Right lobe of liver (tissue), 6 donors: ENCODE results near the gene KIF4B. TPM values are rescaled to one million over a fixed set of nuclear protein-coding genes. Genes with fewer than 3 reads are reported as not detected.
A peak's percentile ranks its signal among the peaks of the same experiment; 100 is the strongest.

ENCODE experiments used
- ATAC-seq, 4 donors: fragments of 200-7000 bp; cut with Tn5 transposase; one replicate each; pipeline ENCODE4 v1.9.1; 2020; ENCODE audit warnings: mild to moderate bottlenecking in 4 of 4, moderate library complexity in 4 of 4
- DNase-seq, 3 donors: peaks; one replicate each; pipeline ENCODE4 v3.0.0-alpha.2; 2020
- H3K27ac ChIP-seq, 3 donors: fragments of 200-600 bp; one replicate each; pipeline ENCODE4 v1.8.0; 2022
- H3K27me3 ChIP-seq, 2 donors: fragments of 200-600 bp; one replicate each; pipeline ENCODE4 v1.8.0; 2022
- H3K36me3 ChIP-seq, 4 donors: fragments of 200-600 bp; sonication (generic) in 1 of 4; one replicate each; pipeline versions ENCODE4 v1.5.1 to v1.8.0; 2017 to 2022; ENCODE audit warnings: control low read depth in 1 of 4
- H3K4me1 ChIP-seq, 4 donors: fragments of 200-600 bp; sonication (generic) in 1 of 4; one replicate each; pipeline versions ENCODE4 v1.5.1 to v1.8.0; 2017 to 2022; ENCODE audit warnings: control low read depth in 1 of 4
- H3K4me3 ChIP-seq, 3 donors: fragments of 200-600 bp; one replicate each; pipeline ENCODE4 v1.8.0; 2022
- H3K9me3 ChIP-seq, 4 donors: fragments of 200-600 bp; sonication (generic) in 1 of 4; one replicate each; pipeline versions ENCODE4 v1.5.1 to v1.8.0; 2017 to 2022; ENCODE audit warnings: control low read depth in 1 of 4
- POLR2A ChIP-seq: fragments of 450-650 bp; IDR thresholded peaks from one replicate; pipeline ENCODE4 v1.6.1; 2017; ENCODE audit warnings: antibody characterized with exemption, mild to moderate bottlenecking
- WGBS: methylation state at CpG from one replicate; pipeline ENCODE4 v1.1.6; 2018; ENCODE audit warnings: low coverage, low lambda C conversion rate; ENCODE audit not compliant: insufficient coverage; ENCODE audit errors: missing lambda C conversion rate; 5-methylcytosine and 5-hydroxymethylcytosine counted together
- intact Hi-C, 2 donors: fragments of 100-400 bp; cut with DNase I; formaldehyde crosslinking; loops; one replicate each; pipeline versions ENCODE4 v1.11.2 to v1.14.1; 2022
- total RNA-seq, 6 experiments: library from RNA; depleted of rRNA in 2 of 6; stranded (reverse); fragments of >200 nt in 2 of 6; fragmentation: NEBNext Ultra II Directional in 3 of 6; extraction: Animal tissue kit (Norgen Biotek cat#: 25700) in 3 of 6; gene quantifications; one replicate each; pipeline versions ENCODE4 v1.1.0 to v1.2.4, GENCODE V29; 2016 to 2023
- TF ChIP-seq, protein P1 (sequence below), 4 donors: fragments of 200-600 bp in 3 of 4; fragments of 450-650 bp in 1 of 4; IDR thresholded peaks; one replicate each; pipeline versions ENCODE4 v1.5.1 to v1.8.0; 2016 to 2022; ENCODE audit warnings: antibody characterized with exemption in 4 of 4, mild to moderate bottlenecking in 2 of 4
- donor health status: DM: no; HTN: yes; CAD: no.
- donor health status: DM: no; HTN: no; CAD: no.
- donor health status: DM: no; HTN: no; CAD: no.
- donor health status: DM: no; HTN: yes; CAD: no.
- donor health status: DM: no; HTN: yes; CAD: no.

KIF4B gene
- total RNA-seq, 6 experiments from 2014 or later, result not detected

DNA sequence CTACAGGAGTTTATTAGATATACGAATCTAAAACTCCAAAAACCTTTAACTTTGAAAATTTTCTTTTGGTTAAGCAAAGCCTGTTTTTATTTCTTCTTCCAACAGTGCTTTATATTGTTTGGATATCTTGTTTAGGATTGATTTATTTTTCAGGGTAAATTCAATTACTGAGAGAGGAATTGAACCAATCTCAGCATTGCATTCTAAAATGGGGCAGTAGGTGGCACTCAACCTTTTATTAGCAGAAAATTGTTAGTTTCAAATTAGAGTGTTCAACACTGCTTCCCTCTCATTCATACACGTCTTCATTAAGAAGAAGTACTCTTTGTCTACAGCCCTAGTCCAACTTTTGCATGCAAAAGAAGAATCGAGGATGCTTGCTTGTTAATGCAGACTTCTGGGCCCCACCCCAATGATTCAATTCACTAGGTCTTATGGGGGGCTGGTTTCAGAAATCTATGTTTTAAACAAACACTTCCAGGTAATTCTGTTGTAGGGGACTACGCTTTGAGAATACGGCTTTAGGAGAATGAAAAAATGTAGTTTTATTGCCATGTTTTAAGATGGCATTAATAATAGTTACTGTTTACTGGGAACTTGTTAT is 46.0 kb upstream of the KIF4B start:
- WGBS, result 66% methylated on average over 5 of the region's 5 CpGs
- Histone ChIP-seq H3K27ac (peak overlapping the region in 1 of 3 donors; percentile 9), H3K36me3 (peaks cover 0 to 14% (median 6%) of the 10 kb centered on the region in 4 donors), H3K4me3 (no peak overlapping the region), H3K4me1 (no peaks in the 10 kb centered on the region), H3K9me3 (no peaks in the 10 kb centered on the region), H3K27me3 (no peaks in the 10 kb centered on the region)
- ATAC-seq (peak in 3 of 4 donors; percentile 29 to 34 (median 34)), DNase-seq (no peak)
- intact Hi-C loops, result no loop called here
- TF ChIP-seq, protein P1, sequence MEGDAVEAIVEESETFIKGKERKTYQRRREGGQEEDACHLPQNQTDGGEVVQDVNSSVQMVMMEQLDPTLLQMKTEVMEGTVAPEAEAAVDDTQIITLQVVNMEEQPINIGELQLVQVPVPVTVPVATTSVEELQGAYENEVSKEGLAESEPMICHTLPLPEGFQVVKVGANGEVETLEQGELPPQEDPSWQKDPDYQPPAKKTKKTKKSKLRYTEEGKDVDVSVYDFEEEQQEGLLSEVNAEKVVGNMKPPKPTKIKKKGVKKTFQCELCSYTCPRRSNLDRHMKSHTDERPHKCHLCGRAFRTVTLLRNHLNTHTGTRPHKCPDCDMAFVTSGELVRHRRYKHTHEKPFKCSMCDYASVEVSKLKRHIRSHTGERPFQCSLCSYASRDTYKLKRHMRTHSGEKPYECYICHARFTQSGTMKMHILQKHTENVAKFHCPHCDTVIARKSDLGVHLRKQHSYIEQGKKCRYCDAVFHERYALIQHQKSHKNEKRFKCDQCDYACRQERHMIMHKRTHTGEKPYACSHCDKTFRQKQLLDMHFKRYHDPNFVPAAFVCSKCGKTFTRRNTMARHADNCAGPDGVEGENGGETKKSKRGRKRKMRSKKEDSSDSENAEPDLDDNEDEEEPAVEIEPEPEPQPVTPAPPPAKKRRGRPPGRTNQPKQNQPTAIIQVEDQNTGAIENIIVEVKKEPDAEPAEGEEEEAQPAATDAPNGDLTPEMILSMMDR (IDR thresholded peaks at IDR 0.05), result peak; percentile 19 to 50 (median 42)
- TF ChIP-seq POLR2A, result no peak

DNA sequence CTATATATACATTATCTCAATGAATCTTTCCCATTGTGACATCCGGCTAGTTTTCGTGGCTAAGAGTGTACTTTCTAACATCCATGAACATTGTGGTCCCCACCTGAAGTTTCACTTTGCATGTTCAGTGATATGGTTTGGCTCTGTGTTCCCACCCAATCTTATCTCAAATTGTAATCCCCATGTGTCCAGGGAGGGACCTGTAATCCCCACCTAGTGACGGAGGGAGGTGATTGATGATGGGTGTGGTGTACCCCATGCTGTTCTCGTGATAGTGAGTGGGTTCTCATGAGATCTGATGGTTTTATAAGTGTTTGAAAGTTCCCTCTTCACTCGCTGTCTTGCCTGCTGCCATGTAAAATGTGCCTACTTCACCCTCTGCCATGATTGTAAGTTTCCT is 44.6 kb upstream of the KIF4B start:
- Histone ChIP-seq H3K4me3 (no peak overlapping the region), H3K4me1 (no peaks in the 10 kb centered on the region), H3K36me3 (peaks cover 0 to 14% (median 4%) of the 10 kb centered on the region in 4 donors), H3K9me3 (no peaks in the 10 kb centered on the region), H3K27ac (no peak overlapping the region), H3K27me3 (no peaks in the 10 kb centered on the region)
- intact Hi-C loops, result no loop called here
- DNase-seq (no peak), ATAC-seq (no peak)
- 84% methylated on average over 3 of the region's 5 CpGs for WGBS
- TF ChIP-seq, protein P1 (IDR thresholded peaks at IDR 0.05), result no peak
- TF ChIP-seq POLR2A, result no peak

DNA sequence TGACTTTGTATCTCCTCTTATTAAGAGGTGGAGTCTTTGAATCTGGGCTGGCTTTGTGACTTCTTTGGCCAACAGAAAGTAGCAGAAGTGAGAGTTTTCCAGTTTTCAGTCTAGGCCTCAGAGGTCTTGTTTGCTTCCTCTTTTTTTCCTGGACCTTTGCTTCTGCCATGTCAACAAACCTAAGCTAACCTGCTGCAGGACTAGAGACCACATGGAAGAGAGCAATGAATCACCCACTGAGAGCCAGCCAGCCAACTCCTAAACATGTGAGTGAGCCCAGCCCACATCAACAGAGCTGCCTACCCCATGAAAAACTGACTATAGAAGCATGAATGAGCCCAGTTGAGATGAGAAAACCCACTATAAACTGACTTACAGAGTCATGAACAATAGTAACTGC is 42.8 kb upstream of the KIF4B start:
- no peak for DNase-seq
- Histone ChIP-seq H3K27me3 (no peaks in the 10 kb centered on the region), H3K4me3 (no peak overlapping the region), H3K27ac (no peak overlapping the region), H3K9me3 (no peaks in the 10 kb centered on the region), H3K36me3 (peaks cover 0 to 14% (median 4%) of the 10 kb centered on the region in 4 donors), H3K4me1 (no peaks in the 10 kb centered on the region)
- peak in 2 of 4 donors; percentile 58 to 87 for ATAC-seq
- TF ChIP-seq, protein P1 (IDR thresholded peaks at IDR 0.05), result no peak
- TF ChIP-seq POLR2A, result no peak
- intact Hi-C loops, result no loop called here

DNA sequence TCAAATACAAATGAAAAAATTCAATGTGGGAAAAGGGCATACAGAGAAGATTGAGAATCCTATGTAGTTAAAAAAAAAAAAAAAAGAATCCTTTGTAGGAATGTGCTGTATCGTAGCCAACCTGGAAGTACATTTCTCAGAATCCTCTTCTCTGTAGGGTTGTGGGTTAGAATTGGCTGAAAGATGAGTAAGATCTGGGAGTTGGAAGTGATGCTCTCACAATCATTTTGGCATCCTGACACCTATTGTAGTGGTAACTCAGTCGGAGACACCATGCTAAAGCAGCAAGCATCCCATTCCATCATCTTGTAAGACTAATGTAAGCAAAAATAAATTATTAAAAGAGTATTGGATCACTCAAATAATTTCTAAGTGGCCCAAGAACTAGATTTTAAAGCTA is 42.1 kb upstream of the KIF4B start:
- intact Hi-C loops, result no loop called here
- WGBS, result 88% methylated on average over 2 of the region's 2 CpGs
- H3K9me3 ChIP-seq, result no peaks in the 10 kb centered on the region

More for the DNA sequence above, 42.1 kb upstream of the KIF4B start:
- DNase-seq (no peak), ATAC-seq (no peak)
- peaks cover 0 to 14% (median 4%) of the 10 kb centered on the region in 4 donors for H3K36me3 ChIP-seq
- H3K27me3 ChIP-seq, result no peaks in the 10 kb centered on the region
- H3K27ac ChIP-seq, result no peak overlapping the region
- no peak overlapping the region for H3K4me3 ChIP-seq
- TF ChIP-seq, protein P1 (IDR thresholded peaks at IDR 0.05), result no peak
- TF ChIP-seq POLR2A, result no peak
- no peaks in the 10 kb centered on the region for H3K4me1 ChIP-seq
